Ectodermal cell (in vitro differentiated cells): ENCODE measurements around the gene ZC3H12C.

Experiments
- H3K27ac ChIP-seq: 2 replicates; pipeline ENCODE4 v1.7.0; 2013; ENCODE audit warnings: mild to moderate bottlenecking, low read depth, low read length; ENCODE audit not compliant: insufficient read depth, poor library complexity, severe bottlenecking
- H3K27me3 ChIP-seq: 2 replicates; pipeline ENCODE4 v1.7.0; 2013; ENCODE audit warnings: mild to moderate bottlenecking, low read length; ENCODE audit not compliant: insufficient read depth, control insufficient read depth, poor library complexity, severe bottlenecking
- H3K36me3 ChIP-seq: one replicate; pipeline ENCODE4 v1.7.0; 2013; ENCODE audit warnings: low read length; ENCODE audit not compliant: control insufficient read depth, insufficient read depth
- H3K4me1 ChIP-seq: one replicate; pipeline ENCODE4 v1.7.0; 2013; ENCODE audit warnings: low read length; ENCODE audit not compliant: control insufficient read depth, insufficient read depth
- H3K4me3 ChIP-seq: 2 replicates; pipeline ENCODE4 v1.7.0; 2013; ENCODE audit warnings: low read depth, low read length, control low read depth; ENCODE audit not compliant: insufficient read depth
- H3K9me3 ChIP-seq: 2 replicates; pipeline ENCODE4 v1.7.0; 2013; ENCODE audit warnings: mild to moderate bottlenecking, low read length, moderate library complexity; ENCODE audit not compliant: control insufficient read depth
- WGBS, 2 experiments: methylation state at CpG; one replicate each; pipeline ENCODE4 v1.1.7; 2013; ENCODE audit warnings: missing lambda C conversion rate in 2 of 2; 5-methylcytosine and 5-hydroxymethylcytosine counted together

Gene ZC3H12C

DNA sequence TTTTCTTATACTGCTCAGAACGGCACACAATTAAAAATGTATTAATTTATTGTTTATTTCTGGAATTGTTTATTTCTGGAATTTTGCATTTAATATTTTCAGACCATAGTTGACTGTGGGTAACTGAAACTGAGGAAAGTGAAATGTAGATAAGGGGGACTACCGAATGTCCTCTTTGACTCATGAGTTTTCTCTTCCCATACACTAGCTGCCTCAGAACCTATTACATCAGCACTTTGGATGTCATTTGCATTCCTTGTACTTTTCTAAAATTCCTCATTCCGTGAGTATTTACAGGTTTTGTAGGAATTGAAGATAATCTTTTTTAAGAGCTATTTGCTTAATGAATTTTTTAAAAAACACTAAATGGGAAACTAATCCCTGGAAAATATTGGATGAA lies 29.8 kb downstream of the ZC3H12C start:
- no peak overlapping the region for H3K27ac ChIP-seq
- WGBS, 2 experiments, result 89 to 97% methylated on average over 1 to 3 of the region's 3 CpGs
- no peaks in the 10 kb centered on the region for H3K36me3 ChIP-seq
- H3K27me3 ChIP-seq, result peaks cover 23% of the 10 kb centered on the region
- H3K9me3 ChIP-seq, result no peaks in the 10 kb centered on the region
- no peak overlapping the region for H3K4me3 ChIP-seq
- H3K4me1 ChIP-seq, result peaks cover 5% of the 10 kb centered on the region

DNA sequence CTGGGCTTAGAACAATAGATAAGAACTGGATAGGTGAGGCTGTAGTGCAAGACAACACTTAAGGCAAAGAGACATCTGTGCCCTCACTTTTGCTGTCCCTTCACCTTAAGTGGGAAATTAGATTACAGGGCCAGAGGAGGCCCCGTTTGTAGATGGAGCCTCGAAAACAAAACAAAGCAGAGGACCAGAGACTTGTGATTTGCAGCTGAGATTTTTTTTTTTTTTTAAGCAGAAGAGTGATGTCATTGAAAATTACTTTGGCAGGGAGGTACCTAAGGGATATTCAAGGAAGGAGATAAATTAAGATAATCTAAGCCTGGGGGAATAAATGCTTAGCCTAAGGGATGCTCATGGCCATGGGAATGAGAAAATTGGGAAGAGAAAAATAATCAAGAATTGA lies 31.4 kb downstream of the ZC3H12C start:
- Histone ChIP-seq H3K9me3 (no peaks in the 10 kb centered on the region), H3K27ac (no peak overlapping the region), H3K36me3 (no peaks in the 10 kb centered on the region), H3K4me3 (no peak overlapping the region), H3K4me1 (peaks cover 20% of the 10 kb centered on the region), H3K27me3 (peaks cover 29% of the 10 kb centered on the region)
- WGBS, 2 experiments, result 89 to 91% methylated on average over 2 of the region's 2 CpGs

DNA sequence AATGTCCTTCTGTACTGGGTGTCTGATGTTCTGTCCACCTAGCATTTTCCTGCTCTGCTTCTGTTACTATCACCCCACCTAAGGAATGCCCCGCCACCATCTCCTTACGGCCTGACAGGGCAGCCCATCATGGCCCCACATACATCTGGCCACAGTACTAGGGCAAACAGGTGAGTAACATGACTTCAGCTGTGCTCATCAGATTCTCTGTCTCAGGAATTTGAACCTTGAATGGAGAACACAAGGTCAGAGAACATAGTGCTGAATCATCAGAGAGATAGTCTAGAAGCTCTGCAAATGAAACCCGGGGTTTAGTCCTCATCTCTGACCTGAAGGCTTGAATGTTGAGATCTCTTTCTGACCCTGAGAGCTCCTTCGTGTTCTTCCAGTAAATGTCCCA lies 32.4 kb downstream of the ZC3H12C start:
- H3K4me3 ChIP-seq, result no peak overlapping the region
- H3K4me1 ChIP-seq, result peaks cover 25% of the 10 kb centered on the region
- WGBS, 2 experiments, result 94% methylated on average over 4 of the region's 4 CpGs
- no peaks in the 10 kb centered on the region for H3K9me3 ChIP-seq
- H3K27ac ChIP-seq, result no peak overlapping the region
- peaks cover 35% of the 10 kb centered on the region for H3K27me3 ChIP-seq
- no peaks in the 10 kb centered on the region for H3K36me3 ChIP-seq

DNA sequence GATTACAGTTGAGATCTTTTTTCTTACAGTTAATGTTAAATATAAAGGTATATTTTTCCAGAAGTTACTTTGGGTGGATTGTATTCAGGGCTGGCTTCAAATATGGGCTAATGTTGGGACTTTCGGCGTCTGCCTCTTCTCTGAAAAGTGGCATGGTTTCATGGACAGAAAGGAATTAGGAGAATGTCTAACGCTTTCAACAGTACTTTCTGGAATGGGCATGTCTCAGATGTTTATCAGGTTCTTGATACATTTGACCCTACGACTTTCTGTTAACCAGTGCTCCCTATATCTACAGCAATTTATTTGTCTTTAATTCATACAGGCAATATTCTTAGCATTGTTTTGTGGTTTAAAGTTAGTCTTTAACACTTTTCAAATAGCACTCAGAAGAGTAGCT lies 33.7 kb downstream of the ZC3H12C start:
- H3K36me3 ChIP-seq, result no peaks in the 10 kb centered on the region
- no peak overlapping the region for H3K27ac ChIP-seq
- no peak overlapping the region for H3K4me3 ChIP-seq
- H3K4me1 ChIP-seq, result peaks cover 38% of the 10 kb centered on the region
- WGBS, 2 experiments, result 97% methylated on average over 4 of the region's 4 CpGs
- H3K27me3 ChIP-seq, result peaks cover 39% of the 10 kb centered on the region
- no peaks in the 10 kb centered on the region for H3K9me3 ChIP-seq

DNA sequence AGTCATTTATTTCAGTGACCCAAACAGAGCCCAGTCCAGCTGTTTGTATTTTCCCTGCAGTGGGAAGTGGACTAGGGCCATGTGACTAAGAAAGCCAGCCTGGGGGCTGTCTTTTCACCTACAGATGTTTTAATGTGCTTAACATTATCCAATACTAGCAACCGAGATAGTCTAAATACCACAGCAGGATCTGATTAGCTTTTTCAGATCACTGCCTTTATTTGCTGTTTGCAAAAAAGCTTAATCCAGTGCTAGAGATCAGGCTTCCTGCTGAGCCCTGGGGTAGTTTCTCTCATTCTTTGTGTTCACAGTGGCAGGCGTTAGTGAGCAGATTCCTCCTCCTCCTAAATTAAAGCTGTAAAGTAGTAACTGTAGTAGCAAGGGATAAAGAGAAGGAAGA lies 35.0 kb downstream of the ZC3H12C start:
- peak overlapping the region; percentile 76 for H3K27ac ChIP-seq

DNA sequence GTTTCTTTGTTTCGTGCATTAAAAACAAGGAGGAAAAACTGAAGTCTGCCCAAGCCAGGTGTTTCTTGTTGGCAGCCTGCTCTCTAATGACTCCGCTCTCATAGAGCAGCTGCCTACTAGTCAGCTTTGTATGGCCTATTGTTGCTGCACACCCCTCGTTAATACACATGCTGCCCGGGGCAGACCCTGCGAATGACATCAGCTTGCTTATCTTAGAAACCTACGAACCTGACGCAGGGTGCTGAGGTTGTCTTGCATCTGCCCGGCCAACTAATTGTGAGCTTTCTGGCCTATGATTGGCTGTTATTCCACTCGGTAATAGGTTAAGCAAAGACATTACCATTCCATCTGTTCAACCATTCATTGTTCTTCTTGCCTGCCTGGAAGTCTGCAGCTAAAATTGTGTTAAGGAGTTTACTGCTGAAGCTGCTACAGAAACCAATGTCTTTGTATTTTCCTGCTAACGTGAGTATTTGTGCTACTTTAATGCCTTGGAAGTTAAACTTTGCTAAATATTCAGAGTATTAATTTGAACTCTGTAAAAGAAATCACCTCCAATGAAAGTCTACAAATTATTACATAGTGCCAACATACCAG lies 37.5 kb downstream of the ZC3H12C start:
- peak overlapping the region; percentile 40 for H3K4me3 ChIP-seq
- WGBS, 2 experiments, result 24 to 31% methylated on average over 9 to 10 of the region's 10 CpGs

More for the DNA sequence above, 35.0 kb downstream of the ZC3H12C start:
- H3K4me3 ChIP-seq, result no peak overlapping the region
- H3K9me3 ChIP-seq, result no peaks in the 10 kb centered on the region
- peaks cover 39% of the 10 kb centered on the region for H3K27me3 ChIP-seq
- 0% methylated on average over 1 to 2 of the region's 2 CpGs for WGBS, 2 experiments
- H3K36me3 ChIP-seq, result no peaks in the 10 kb centered on the region
- peaks cover 40% of the 10 kb centered on the region for H3K4me1 ChIP-seq

DNA sequence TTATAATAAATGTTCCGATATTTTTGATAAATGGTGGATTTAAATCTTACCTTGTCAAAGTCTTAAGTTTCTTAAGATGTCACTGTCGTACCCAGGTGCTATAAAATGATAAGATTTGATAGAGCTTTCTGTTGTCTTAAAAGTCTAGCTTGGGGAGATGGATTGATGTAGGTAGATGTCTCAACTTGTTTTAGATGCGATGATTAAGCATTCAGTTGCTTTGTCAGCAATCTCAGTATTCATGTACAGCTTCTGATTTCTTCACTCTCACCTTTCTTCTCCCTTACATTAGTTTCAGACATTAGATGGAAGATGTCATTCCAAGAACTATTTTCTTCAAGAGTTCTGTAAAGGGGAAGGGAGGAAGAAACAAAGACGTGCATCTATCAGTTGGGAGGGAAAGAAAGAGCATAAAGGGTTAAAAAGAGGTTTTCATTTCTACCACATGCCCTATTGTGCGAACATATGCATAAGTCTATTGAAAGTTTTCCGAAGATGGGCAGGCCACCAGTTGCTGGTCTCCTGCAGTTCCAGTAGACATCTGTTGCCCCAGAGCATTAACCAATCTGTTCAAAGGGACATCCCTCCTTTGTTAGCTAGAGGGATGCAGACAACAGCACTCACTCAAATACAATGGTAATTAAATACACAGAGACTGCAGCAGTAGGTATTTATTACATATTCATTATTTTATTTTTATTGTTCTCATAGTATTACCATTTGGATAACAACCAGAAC lies 38.4 kb downstream of the ZC3H12C start:
- Histone ChIP-seq H3K9me3 (no peaks in the 10 kb centered on the region), H3K27me3 (peaks cover 18% of the 10 kb centered on the region), H3K36me3 (no peaks in the 10 kb centered on the region), H3K4me1 (peaks cover 40% of the 10 kb centered on the region), H3K27ac (peak overlapping the region; percentile 83), H3K4me3 (peak overlapping the region; percentile 40)
- 61 to 64% methylated on average over 6 of the region's 6 CpGs for WGBS, 2 experiments

More for the DNA sequence above, 37.5 kb downstream of the ZC3H12C start:
- Histone ChIP-seq H3K4me1 (peaks cover 40% of the 10 kb centered on the region), H3K9me3 (no peaks in the 10 kb centered on the region), H3K36me3 (no peaks in the 10 kb centered on the region), H3K27me3 (peaks cover 24% of the 10 kb centered on the region), H3K27ac (peak overlapping the region; percentile 83)

DNA sequence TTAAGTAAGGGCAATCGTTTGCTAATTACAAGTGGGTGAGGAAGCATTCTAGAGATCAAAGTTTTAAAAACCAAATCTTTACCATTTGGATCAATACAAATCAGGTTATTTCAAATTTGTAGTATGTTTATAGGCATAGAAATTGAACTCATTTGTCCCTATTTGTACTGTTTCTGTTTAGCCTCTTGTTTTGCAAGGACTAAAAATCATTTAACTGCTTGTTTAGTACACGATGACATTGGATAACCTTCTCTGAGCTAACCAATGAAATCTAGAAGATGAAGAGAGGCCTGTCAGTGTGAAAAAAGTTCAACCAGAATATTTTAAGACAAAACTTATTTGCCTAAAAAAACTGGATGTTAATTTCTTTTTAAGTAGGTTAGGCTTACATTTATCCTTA lies 40.0 kb downstream of the ZC3H12C start:
- Histone ChIP-seq H3K9me3 (no peaks in the 10 kb centered on the region), H3K27ac (peak overlapping the region; percentile 8), H3K36me3 (peaks cover 8% of the 10 kb centered on the region), H3K4me1 (peaks cover 33% of the 10 kb centered on the region), H3K4me3 (peak overlapping the region; percentile 40), H3K27me3 (peaks cover 16% of the 10 kb centered on the region)
- 73 to 93% methylated on average over 2 of the region's 2 CpGs for WGBS, 2 experiments

DNA sequence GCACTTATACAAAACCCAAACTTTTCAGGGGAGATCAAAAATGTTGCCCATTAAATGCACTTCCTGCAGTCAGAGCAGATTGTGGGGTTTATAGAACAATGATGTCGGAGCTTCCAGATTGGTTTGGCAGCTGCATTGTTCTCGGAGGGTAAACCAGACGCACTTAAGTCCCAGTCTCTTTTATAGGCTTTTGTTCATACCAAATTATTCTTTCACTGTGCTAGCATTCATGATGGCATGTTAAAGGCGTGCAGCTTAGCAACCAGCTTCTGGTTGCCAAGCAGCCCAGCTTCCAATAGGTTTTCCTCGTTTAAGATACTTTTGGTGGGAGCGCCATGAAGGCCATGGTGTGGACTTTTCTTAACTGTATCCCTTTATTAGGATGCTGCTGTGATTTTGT lies 40.9 kb downstream of the ZC3H12C start:
- H3K36me3 ChIP-seq, result peaks cover 8% of the 10 kb centered on the region
- peak overlapping the region; percentile 47 for H3K27ac ChIP-seq
- H3K9me3 ChIP-seq, result no peaks in the 10 kb centered on the region
- peaks cover 25% of the 10 kb centered on the region for H3K4me1 ChIP-seq
- peaks cover 15% of the 10 kb centered on the region for H3K27me3 ChIP-seq
- H3K4me3 ChIP-seq, result no peak overlapping the region
- WGBS, 2 experiments, result 54 to 59% methylated on average over 6 of the region's 6 CpGs

DNA sequence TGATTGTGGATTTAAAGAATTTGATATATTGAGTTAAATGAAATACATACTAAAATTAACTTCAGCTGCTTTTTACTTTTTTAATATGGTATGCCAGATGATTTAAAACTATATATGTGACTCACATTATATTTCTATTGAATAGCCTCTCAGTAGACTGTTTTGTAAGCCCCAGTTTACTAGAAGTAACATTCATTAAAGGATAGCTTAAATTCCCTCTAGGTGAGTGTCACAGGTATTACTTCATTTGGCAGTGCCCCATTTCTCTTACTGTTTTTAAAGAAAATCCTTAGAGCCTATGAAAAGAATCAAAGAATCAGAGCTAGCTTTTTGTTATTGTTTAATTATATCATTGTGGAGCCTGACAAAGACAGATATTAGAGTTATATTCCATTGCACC lies 48.6 kb downstream of the ZC3H12C start:
- Histone ChIP-seq H3K4me1 (no peaks in the 10 kb centered on the region), H3K9me3 (no peaks in the 10 kb centered on the region), H3K4me3 (no peak overlapping the region), H3K36me3 (peaks cover 7% of the 10 kb centered on the region), H3K27me3 (no peaks in the 10 kb centered on the region), H3K27ac (no peak overlapping the region)
